Activated CD4-positive, alpha-beta T cell treated with anti-CD3 and anti-CD28 coated beads for 36 hours (primary cell): ENCODE data around the gene AIF1. TPM values are rescaled to one million over a fixed set of nuclear protein-coding genes. Genes with fewer than 3 reads are reported as not detected.

Experiments used
- ATAC-seq: fragments of 200-7000 bp; cut with Tn5 transposase; one replicate; pipeline ENCODE4 v1.10.0; 2021; ENCODE audit warnings: mild to moderate bottlenecking, moderate library complexity
- CTCF ChIA-PET: fragments of 350-600 bp; sonication (Branson Sonifier 250); formaldehyde crosslinking; loops from one replicate; lab custom pipeline; 2021; ENCODE audit warnings: antibody characterized with exemption; lab: Charles Lee
- POLR2A ChIA-PET: fragments of 350-600 bp; sonication (Branson Sonifier 250); formaldehyde crosslinking; loops from one replicate; lab custom pipeline; 2021; ENCODE audit warnings: antibody characterized with exemption, inconsistent platforms; lab: Charles Lee
- DNase-seq: peaks from one replicate; pipeline ENCODE4 v3.0.0-alpha.2; 2020
- H3K27ac Mint-ChIP-seq: one replicate; pipeline ENCODE4 v1.8.0; 2021; ENCODE audit warnings: mixed read lengths
- H3K27me3 Mint-ChIP-seq: one replicate; pipeline ENCODE4 v1.8.0; 2021; ENCODE audit warnings: mixed read lengths
- H3K36me3 Mint-ChIP-seq: one replicate; pipeline ENCODE4 v1.8.0; 2021; ENCODE audit warnings: low read depth, mixed read lengths
- H3K4me1 Mint-ChIP-seq: one replicate; pipeline ENCODE4 v1.8.0; 2021; ENCODE audit warnings: mixed read lengths
- H3K4me3 Mint-ChIP-seq: one replicate; pipeline ENCODE4 v1.8.0; 2021; ENCODE audit warnings: mild to moderate bottlenecking, moderate library complexity, mixed read lengths
- H3K9me3 Mint-ChIP-seq: one replicate; pipeline ENCODE4 v1.8.0; 2021; ENCODE audit warnings: low read depth, mixed read lengths
- intact Hi-C, 2 experiments: fragments of 100-400 bp; cut with DNase I in 1 of 2; cut with micrococcal nuclease in 1 of 2; formaldehyde crosslinking; loops; one replicate each; pipeline versions ENCODE4 v1.14.2 to v1.15.1; 2022 to 2024; cut with DNase I, micrococcal nuclease
- total RNA-seq, 2 experiments: library from RNA; stranded (reverse); gene quantifications; one replicate each; pipeline ENCODE4 v1.2.3, GENCODE V29; 2021

The AIF1 gene
- total RNA-seq, 2 experiments from 2014 or later, result 89.2 to 96.1 TPM

GRCh38 chr6:31641370-31641769 is 26.3 kb downstream of the AIF1 start:
- ATAC-seq, result no peak
- ChIA-PET CTCF (no interaction called here), POLR2A (no interaction called here)
- no peaks in the 10 kb centered on the region for H3K9me3 Mint-ChIP-seq
- no peak overlapping the region for H3K4me3 Mint-ChIP-seq
- H3K36me3 Mint-ChIP-seq, result peaks cover 48% of the 10 kb centered on the region
- H3K27ac Mint-ChIP-seq, result no peak overlapping the region
- no peak for DNase-seq
- intact Hi-C loops, result no loop called here
- H3K4me1 Mint-ChIP-seq, result peaks cover 7% of the 10 kb centered on the region
- no peaks in the 10 kb centered on the region for H3K27me3 Mint-ChIP-seq

GRCh38 chr6:31642798-31643570 is 27.9 kb downstream of the AIF1 start:
- CTCF ChIA-PET, result interaction anchor here (1.0 kb wide), 1 partner anchor 18 kb away, joined by 3 read pairs; no protein-coding TSS in a partner anchor

GRCh38 chr6:31643818-31644454 is 28.9 kb downstream of the AIF1 start:
- peaks cover 7% of the 10 kb centered on the region for H3K4me1 Mint-ChIP-seq
- no peak overlapping the region for H3K27ac Mint-ChIP-seq
- H3K27me3 Mint-ChIP-seq, result no peaks in the 10 kb centered on the region
- ChIA-PET CTCF (interaction anchor here (0.7 kb wide), 1 partner anchor 126 kb away, joined by 3 read pairs; no protein-coding TSS in a partner anchor), POLR2A (interaction anchor here (0.5 to 0.7 kb wide), 3 partner anchors 10 to 448 kb away, joined by 3 to 10 read pairs (median 3); no protein-coding TSS in a partner anchor)
- intact Hi-C loops, result no loop called here
- no peak overlapping the region for H3K4me3 Mint-ChIP-seq
- DNase-seq, result no peak
- ATAC-seq, result no peak
- no peaks in the 10 kb centered on the region for H3K9me3 Mint-ChIP-seq
- peaks cover 50% of the 10 kb centered on the region for H3K36me3 Mint-ChIP-seq

More at GRCh38 chr6:31642798-31643570, 27.9 kb downstream of the AIF1 start:
- DNase-seq (no peak), ATAC-seq (no peak)
- H3K27ac Mint-ChIP-seq, result no peak overlapping the region
- peaks cover 45% of the 10 kb centered on the region for H3K36me3 Mint-ChIP-seq
- POLR2A ChIA-PET, result interaction anchor here (0.5 to 0.7 kb wide), 3 partner anchors 11 to 449 kb away, joined by 3 to 10 read pairs (median 3); no protein-coding TSS in a partner anchor
- intact Hi-C loops, result no loop called here
- no peak overlapping the region for H3K4me3 Mint-ChIP-seq
- H3K4me1 Mint-ChIP-seq, result peaks cover 7% of the 10 kb centered on the region
- H3K27me3 Mint-ChIP-seq, result no peaks in the 10 kb centered on the region
- no peaks in the 10 kb centered on the region for H3K9me3 Mint-ChIP-seq

GRCh38 chr6:31645325-31645724 is 30.3 kb downstream of the AIF1 start:
- peak overlapping the region; percentile 1 for H3K27ac Mint-ChIP-seq
- H3K36me3 Mint-ChIP-seq, result peaks cover 52% of the 10 kb centered on the region
- no peak overlapping the region for H3K4me3 Mint-ChIP-seq
- intact Hi-C loops, result no loop called here
- POLR2A ChIA-PET, result no interaction called here
- CTCF ChIA-PET, result no interaction called here
- DNase-seq, result no peak
- peaks cover 7% of the 10 kb centered on the region for H3K4me1 Mint-ChIP-seq
- ATAC-seq, result no peak
- H3K27me3 Mint-ChIP-seq, result no peaks in the 10 kb centered on the region
- no peaks in the 10 kb centered on the region for H3K9me3 Mint-ChIP-seq

GRCh38 chr6:31651602-31652191 is 36.7 kb downstream of the AIF1 start:
- POLR2A ChIA-PET, result interaction anchor here (0.6 to 6.0 kb wide), 15 partner anchors 10 to 307 kb away, joined by 3 to 72 read pairs (median 4); partner anchors contain the start of genes ABHD16A, AIF1, C6orf47 and CLIC1
- peak; percentile 76 for DNase-seq
- peaks cover 28% of the 10 kb centered on the region for H3K4me1 Mint-ChIP-seq
- intact Hi-C loops, result loop anchor here (1.0 to 5.0 kb wide), 20 partner anchors 9 to 1095 kb away; partner anchors contain the start of genes ABHD16A (in 2 of the 2), C6orf47 (in 2 of the 2), PRRC2A (in 2 of the 2) and AGPAT1 (in 1 of the 2)
- H3K27me3 Mint-ChIP-seq, result no peaks in the 10 kb centered on the region
- H3K36me3 Mint-ChIP-seq, result peaks cover 41% of the 10 kb centered on the region
- H3K9me3 Mint-ChIP-seq, result no peaks in the 10 kb centered on the region
- ATAC-seq, result peak; percentile 62
- peak overlapping the region; percentile 88 for H3K4me3 Mint-ChIP-seq
- peak overlapping the region; percentile 96 for H3K27ac Mint-ChIP-seq
- CTCF ChIA-PET, result interaction anchor here (0.6 to 5.8 kb wide), 13 partner anchors 10 to 544 kb away, joined by 3 to 39 read pairs (median 4); partner anchors contain the start of genes C6orf47, GPANK1, HSPA1B and LY6G5B

GRCh38 chr6:31652925-31653724 is 38.1 kb downstream of the AIF1 start:
- ATAC-seq (peak; percentile 71), DNase-seq (peak; percentile 91)
- intact Hi-C loops, result loop anchor here (1.0 to 5.0 kb wide), 20 partner anchors 7 to 1096 kb away; partner anchors contain the start of genes ABHD16A (in 2 of the 2), C6orf47 (in 2 of the 2), PRRC2A (in 2 of the 2) and AGPAT1 (in 1 of the 2)
- peaks cover 30% of the 10 kb centered on the region for H3K36me3 Mint-ChIP-seq
- H3K27ac Mint-ChIP-seq, result peak overlapping the region; percentile 96
- CTCF ChIA-PET, result interaction anchor here (0.7 to 5.8 kb wide), 14 partner anchors 8 to 1108 kb away, joined by 3 to 39 read pairs (median 4); partner anchors contain the start of genes C6orf47, DDX39B, GPANK1 and TNF
- peak overlapping the region; percentile 88 for H3K4me3 Mint-ChIP-seq
- H3K4me1 Mint-ChIP-seq, result peaks cover 38% of the 10 kb centered on the region
- POLR2A ChIA-PET, result interaction anchor here (0.9 to 6.0 kb wide), 7 partner anchors 8 to 174 kb away, joined by 3 to 72 read pairs (median 6); partner anchors contain the start of genes AIF1, C6orf47, CSNK2B and DDX39B
- H3K9me3 Mint-ChIP-seq, result no peaks in the 10 kb centered on the region
- no peaks in the 10 kb centered on the region for H3K27me3 Mint-ChIP-seq

- CTCF ChIA-PET, result interaction anchor here (0.6 to 5.8 kb wide), 9 partner anchors 9 to 192 kb away, joined by 3 to 39 read pairs (median 3); partner anchors contain the start of genes ATP6V1G2, GPANK1 and LY6G5C
- Mint-ChIP-seq H3K4me3 (no peak overlapping the region), H3K9me3 (no peaks in the 10 kb centered on the region), H3K4me1 (peaks cover 50% of the 10 kb centered on the region), H3K27me3 (no peaks in the 10 kb centered on the region), H3K36me3 (peaks cover 19% of the 10 kb centered on the region), H3K27ac (no peak overlapping the region)
- ATAC-seq (no peak), DNase-seq (no peak)
- POLR2A ChIA-PET, result interaction anchor here (0.6 to 6.0 kb wide), 2 partner anchors 10 to 11 kb away, joined by 3 to 72 read pairs; partner anchors contain the start of genes CSNK2B and GPANK1
- intact Hi-C loops, result loop anchor here in 1 of 2 experiments (5.0 kb wide), 3 partner anchors 457 to 543 kb away; partner anchors contain the start of genes AGPAT1 and RNF5
Measured at GRCh38 chr6:31654574-31655348, 39.7 kb downstream of the AIF1 start.

- intact Hi-C loops, result no loop called here
- H3K9me3 Mint-ChIP-seq, result no peaks in the 10 kb centered on the region
- ChIA-PET CTCF (interaction anchor here (0.7 to 5.8 kb wide), 6 partner anchors 9 to 193 kb away, joined by 3 to 39 read pairs (median 3); partner anchors contain the start of genes GPANK1 and LY6G5C), POLR2A (interaction anchor here (6.0 kb wide), 1 partner anchor 9 kb away, joined by 72 read pairs; the partner anchor contains the start of genes CSNK2B and GPANK1)
- H3K36me3 Mint-ChIP-seq, result peaks cover 17% of the 10 kb centered on the region
- no peak for ATAC-seq
- no peaks in the 10 kb centered on the region for H3K27me3 Mint-ChIP-seq
- H3K4me1 Mint-ChIP-seq, result peaks cover 49% of the 10 kb centered on the region
- no peak for DNase-seq
- no peak within 1 kb of the TSS for H3K4me3 Mint-ChIP-seq
- peak within 1 kb of the TSS; percentile 14 for H3K27ac Mint-ChIP-seq
Measured at GRCh38 chr6:31655349-31656237, 40.6 kb downstream of the AIF1 start, which contains the start of gene APOM. APOM (plus strand) TSS chr6:31655894; CDS start chr6:31655967, 73 bp downstream.
